Bronchial epithelial cell (primary cell): ENCODE measurements around the gene RAG2. TPM values are rescaled to one million over a fixed set of nuclear protein-coding genes. Genes with fewer than 3 reads are reported as not detected.
A peak's percentile ranks its signal among the peaks of the same experiment; 100 is the strongest.

ENCODE experiments used
- DNase-seq: peaks from one replicate; pipeline ENCODE4 v3.0.0-alpha.2; 2010; ENCODE audit warnings: low read depth
- FAIRE-seq: peaks from 2 replicates; lab custom pipeline; 2011; peaks lifted over from hg19 to GRCh38; lab: Jason Lieb, UNC
- H3K27me3 ChIP-seq: 2 replicates; pipeline ENCODE4 v1.5.1; 2011; ENCODE audit warnings: low read length; ENCODE audit not compliant: control insufficient read depth, insufficient read depth
- H3K36me3 ChIP-seq: 2 replicates; pipeline ENCODE4 v1.5.1; 2011; ENCODE audit warnings: low read length; ENCODE audit not compliant: control insufficient read depth, insufficient read depth
- H3K4me3 ChIP-seq: 2 replicates; pipeline ENCODE4 v1.5.1; 2011; ENCODE audit warnings: mild to moderate bottlenecking, low read depth, low read length, control low read depth
- CTCF ChIP-seq: IDR thresholded peaks from 2 replicates; pipeline ENCODE4 v1.5.1; 2011; ENCODE audit warnings: mild to moderate bottlenecking, moderate library complexity, low read length, control low read depth, inconsistent platforms; ENCODE audit not compliant: insufficient read depth, severe bottlenecking
- total RNA-seq: library from RNA; depleted of rRNA; stranded (reverse); fragments of >200 nt; gene quantifications from 2 replicates; pipeline ENCODE4 v1.2.1, GENCODE V29; 2014

The RAG2 gene
- total RNA-seq, 1 donor from 2014 or later = not detected

GRCh38 chr11:36596880-36597279 is 1.2 kb downstream of the RAG2 start:
- no peaks in the 10 kb centered on the region for H3K27me3 ChIP-seq
- no peaks in the 10 kb centered on the region for H3K36me3 ChIP-seq
- TF ChIP-seq CTCF = no peak
- FAIRE-seq = no peak
- no peak for DNase-seq
- H3K4me3 ChIP-seq = no peak overlapping the region

GRCh38 chr11:36594316-36594989 is 3.6 kb downstream of the RAG2 start, which contains the start of gene IFTAP:
IFTAP (plus strand) TSS chr11:36594502; CDS start chr11:36610104, 15,602 bp downstream.
- H3K27me3 ChIP-seq = no peaks in the 10 kb centered on the region
- peak within 1 kb of the TSS; percentile 48 for H3K4me3 ChIP-seq
- DNase-seq (peak; percentile 93), FAIRE-seq (peak; percentile 36)
- TF ChIP-seq CTCF = no peak
- H3K36me3 ChIP-seq = no peaks in the 10 kb centered on the region

- no peak for TF ChIP-seq CTCF
- DNase-seq (no peak), FAIRE-seq (no peak)
- Histone ChIP-seq H3K27me3 (no peaks in the 10 kb centered on the region), H3K36me3 (no peaks in the 10 kb centered on the region), H3K4me3 (no peak overlapping the region)
These were observed 6.6 kb downstream of the RAG2 start for GRCh38 chr11:36591433-36591832.

DNA sequence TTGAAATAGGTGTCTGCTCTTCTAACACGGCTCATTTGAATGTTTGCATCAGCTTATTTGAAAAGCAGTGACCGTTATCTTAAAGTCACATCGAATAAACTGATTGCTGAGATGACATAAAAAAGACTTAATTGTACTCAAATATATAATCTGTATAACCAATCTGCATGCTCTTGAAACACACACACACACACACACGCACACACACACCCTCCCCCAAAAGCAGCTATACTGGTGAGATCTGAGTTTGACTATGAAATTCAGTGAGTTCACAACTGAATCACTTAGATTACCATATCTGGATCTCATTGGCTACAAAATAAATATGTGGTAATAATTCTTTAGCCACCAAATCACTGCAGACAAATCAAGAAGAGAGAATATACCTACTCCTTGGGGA is 7.5 kb downstream of the RAG2 start:
- FAIRE-seq = no peak
- Histone ChIP-seq H3K4me3 (no peak overlapping the region), H3K36me3 (no peaks in the 10 kb centered on the region), H3K27me3 (no peaks in the 10 kb centered on the region)
- TF ChIP-seq CTCF = no peak
- DNase-seq = no peak

DNA sequence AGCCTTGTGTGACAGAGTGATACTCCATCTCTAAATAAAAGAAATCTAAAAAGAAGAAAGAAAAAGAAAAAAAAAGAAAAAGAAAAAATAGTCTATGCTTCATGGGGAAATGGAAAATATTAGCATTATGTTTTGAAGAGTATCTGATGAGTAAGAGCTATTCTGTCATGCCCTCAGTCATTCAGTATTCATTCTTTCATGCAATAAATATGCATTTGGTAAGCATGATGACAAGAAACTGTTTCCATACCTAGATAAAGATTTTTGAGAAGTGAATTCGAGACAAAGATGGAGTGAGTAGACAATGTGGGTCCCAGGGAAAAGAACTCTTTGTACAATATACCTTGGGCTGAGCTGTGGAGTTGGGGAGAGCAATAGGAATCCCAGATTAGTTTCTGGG is 9.9 kb downstream of the RAG2 start:
- Histone ChIP-seq H3K4me3 (no peak overlapping the region), H3K27me3 (no peaks in the 10 kb centered on the region), H3K36me3 (no peaks in the 10 kb centered on the region)
- FAIRE-seq (no peak), DNase-seq (peak; percentile 8)
- no peak for TF ChIP-seq CTCF

DNA sequence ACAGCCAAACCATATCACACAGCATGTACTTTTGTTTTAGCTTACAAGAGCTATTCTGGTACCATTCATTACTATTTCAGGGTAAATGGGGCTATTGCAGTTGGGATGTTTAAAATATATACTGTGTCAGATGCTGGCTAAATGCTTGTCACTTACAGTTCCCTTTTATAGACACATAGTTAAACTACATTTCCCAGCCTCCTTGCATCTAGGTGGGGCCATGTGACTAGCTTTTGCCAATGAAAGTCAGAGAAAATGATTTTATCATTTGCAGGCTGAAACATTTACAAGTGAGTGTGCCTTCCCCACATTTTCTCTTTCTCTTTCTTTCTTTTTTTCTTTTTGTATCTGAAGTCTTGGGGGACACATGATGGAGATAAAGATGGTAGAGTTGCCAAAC is 11.5 kb downstream of the RAG2 start:
- FAIRE-seq (no peak), DNase-seq (no peak)
- TF ChIP-seq CTCF = no peak
- Histone ChIP-seq H3K36me3 (no peaks in the 10 kb centered on the region), H3K4me3 (no peak overlapping the region), H3K27me3 (no peaks in the 10 kb centered on the region)
